Gastrocnemius medialis (tissue), 4 donors: ENCODE results near the gene WNT9A. TPM values are rescaled to one million over a fixed set of nuclear protein-coding genes. Genes with fewer than 3 reads are reported as not detected.

Experiments used
- ATAC-seq, 2 donors: fragments of 150-250 bp; one replicate each; pipeline ENCODE4 v1.9.1; 2016
- DNase-seq, 2 donors: peaks; one replicate each; pipeline ENCODE4 v3.0.0-alpha.2; 2019
- H3K27ac ChIP-seq, 4 donors: fragments of 200-600 bp; sonication (generic); 1 replicate in 1 of 4; 2 replicates in 3 of 4; pipeline ENCODE4 v1.5.1; 2016 to 2018; ENCODE audit warnings: mild to moderate bottlenecking in 2 of 4, moderate library complexity in 1 of 4
- H3K27me3 ChIP-seq, 3 donors: fragments of 200-600 bp; sonication (generic) in 2 of 3; 1 replicate in 1 of 3; 2 replicates in 2 of 3; pipeline versions ENCODE4 v1.5.1 to v1.6.0; 2016 to 2019; ENCODE audit warnings: mild to moderate bottlenecking in 1 of 3, moderate library complexity in 1 of 3
- H3K36me3 ChIP-seq, 2 donors: fragments of 200-600 bp; sonication (generic) in 1 of 2; one replicate each; pipeline ENCODE4 v1.5.1; 2017 to 2018
- H3K4me1 ChIP-seq, 2 donors: fragments of 200-600 bp; sonication (generic) in 1 of 2; one replicate each; pipeline ENCODE4 v1.5.1; 2016 to 2017; ENCODE audit warnings: mild to moderate bottlenecking in 2 of 2
- H3K4me3 ChIP-seq, 4 donors: fragments of 200-600 bp; sonication (generic) in 3 of 4; 1 replicate in 1 of 4; 2 replicates in 3 of 4; pipeline ENCODE4 v1.5.1; 2016 to 2019; ENCODE audit warnings: mild to moderate bottlenecking in 2 of 4
- H3K9me3 ChIP-seq, 3 donors: fragments of 200-600 bp; sonication (generic) in 2 of 3; 1 replicate in 1 of 3; 2 replicates in 2 of 3; pipeline ENCODE4 v1.5.1; 2016 to 2019
- CTCF ChIP-seq, 5 experiments: fragments of 450-650 bp in 3 of 5; fragments of 200-600 bp in 2 of 5; sonication (generic) in 2 of 5; IDR thresholded peaks in 4 of 5; conservative IDR thresholded peaks in 1 of 5; 1 replicate in 4 of 5; 2 replicates in 1 of 5; pipeline ENCODE4 v1.5.1; 2016 to 2019; ENCODE audit warnings: antibody characterized with exemption in 5 of 5, mild to moderate bottlenecking in 3 of 5, moderate library complexity in 3 of 5
- POLR2A ChIP-seq, 2 donors: fragments of 450-650 bp; IDR thresholded peaks; one replicate each; pipeline ENCODE4 v1.6.1; 2017; ENCODE audit warnings: antibody characterized with exemption in 2 of 2, mild to moderate bottlenecking in 2 of 2, moderate library complexity in 2 of 2
- in situ Hi-C, 4 donors: fragments of 200-750 bp; cut with MboI; loops; one replicate each; pipeline versions ENCODE4 v1.15.0 to v1.8.0; 2017; ENCODE audit warnings: low sequenced_read_pairs in 4 of 4
- intact Hi-C: fragments of 100-400 bp; cut with DNase I; formaldehyde crosslinking; loops from one replicate; pipeline ENCODE4 v1.15.1; 2023; ENCODE audit warnings: low total_unique reads
- total RNA-seq, 4 donors: library from RNA; depleted of rRNA; stranded (reverse); fragments of >200 nt; gene quantifications; one replicate each; pipeline versions ENCODE4 v1.1.0 to v1.2.3, GENCODE V29; 2016

Gene WNT9A
- total RNA-seq, 4 donors from 2014 or later: 6.8 to 29.4 (median 15.5) TPM

GRCh38 chr1:227926896-227927885 lies 20.5 kb downstream of the WNT9A start:
- in situ Hi-C loops (no loop called here), intact Hi-C loops (no loop called here)
- no peak for TF ChIP-seq CTCF (IDR thresholded peaks at IDR 0.05 in 4 of 5, conservative IDR thresholded peaks at IDR 0.05 in 1 of 5)
- Histone ChIP-seq H3K4me1 (peaks cover 0 to 23% of the 10 kb centered on the region in 2 donors), H3K27me3 (no peaks in the 10 kb centered on the region), H3K9me3 (no peaks in the 10 kb centered on the region), H3K27ac (no peak overlapping the region), H3K4me3 (no peak overlapping the region), H3K36me3 (no peaks in the 10 kb centered on the region)
- ATAC-seq (no peak), DNase-seq (no peak)

- intact Hi-C loops: no loop called here
These were observed 21.4 kb downstream of the WNT9A start for GRCh38 chr1:227926216-227926791.

DNA sequence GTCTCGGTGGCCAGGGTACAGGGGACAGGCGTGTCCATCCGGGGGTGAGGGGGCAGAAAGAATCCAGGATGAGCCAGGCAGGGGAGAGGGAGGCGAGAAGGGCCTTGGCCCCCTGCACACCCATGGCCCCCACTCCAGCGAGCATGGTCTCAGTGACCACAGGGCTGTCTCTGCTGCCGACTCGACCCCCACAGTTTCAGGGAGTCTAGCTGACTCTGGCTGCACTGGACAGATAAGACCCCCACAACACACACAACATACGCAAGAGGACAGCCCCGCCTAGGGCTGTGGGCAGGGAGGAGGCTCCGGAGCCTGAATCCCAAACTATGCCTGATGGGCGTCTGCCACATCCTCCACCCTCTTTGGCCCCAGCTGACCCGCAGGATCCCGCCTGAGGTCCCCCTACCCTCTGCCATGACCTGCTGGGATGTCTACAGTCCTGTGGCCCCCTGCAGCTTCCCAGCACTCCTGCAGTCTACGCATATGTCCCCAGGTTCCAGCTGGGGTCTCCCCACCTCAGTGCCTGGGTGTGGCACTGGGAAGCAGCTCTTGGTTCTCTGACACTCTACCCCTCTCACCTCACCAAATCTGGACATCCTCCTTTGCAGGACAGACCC lies 22.0 kb downstream of the WNT9A start:
- no peak for TF ChIP-seq POLR2A (IDR thresholded peaks at IDR 0.05)
- no peak for TF ChIP-seq CTCF (IDR thresholded peaks at IDR 0.05 in 4 of 5, conservative IDR thresholded peaks at IDR 0.05 in 1 of 5)
- H3K4me3 ChIP-seq: no peak overlapping the region
- intact Hi-C loops (no loop called here), in situ Hi-C loops (no loop called here)
- DNase-seq (no peak), ATAC-seq (no peak)
- H3K27ac ChIP-seq: no peak overlapping the region
- H3K36me3 ChIP-seq: peaks cover 0 to 11% of the 10 kb centered on the region in 2 donors
- no peaks in the 10 kb centered on the region for H3K27me3 ChIP-seq
- peaks cover 0 to 23% of the 10 kb centered on the region in 2 donors for H3K4me1 ChIP-seq
- no peaks in the 10 kb centered on the region for H3K9me3 ChIP-seq

More at GRCh38 chr1:227926216-227926791, 21.4 kb downstream of the WNT9A start:
- Histone ChIP-seq H3K36me3 (peaks cover 0 to 5% of the 10 kb centered on the region in 2 donors), H3K9me3 (no peaks in the 10 kb centered on the region), H3K27ac (no peak overlapping the region), H3K4me3 (no peak overlapping the region), H3K4me1 (peaks cover 0 to 23% of the 10 kb centered on the region in 2 donors), H3K27me3 (no peaks in the 10 kb centered on the region)
- TF ChIP-seq POLR2A (IDR thresholded peaks at IDR 0.05): no peak
- no peak for TF ChIP-seq CTCF (IDR thresholded peaks at IDR 0.05 in 4 of 5, conservative IDR thresholded peaks at IDR 0.05 in 1 of 5)
- ATAC-seq (no peak), DNase-seq (no peak)
- in situ Hi-C loops: no loop called here

GRCh38 chr1:227924833-227925574 lies 22.7 kb downstream of the WNT9A start:
- Histone ChIP-seq H3K4me1 (peaks cover 0 to 17% of the 10 kb centered on the region in 2 donors), H3K36me3 (peaks cover 0 to 11% of the 10 kb centered on the region in 2 donors), H3K9me3 (no peaks in the 10 kb centered on the region), H3K27ac (no peak overlapping the region), H3K4me3 (no peak overlapping the region), H3K27me3 (no peaks in the 10 kb centered on the region)
- TF ChIP-seq CTCF (IDR thresholded peaks at IDR 0.05 in 4 of 5, conservative IDR thresholded peaks at IDR 0.05 in 1 of 5) (no peak), POLR2A (IDR thresholded peaks at IDR 0.05) (no peak)
- no peak for ATAC-seq
- no peak for DNase-seq
- in situ Hi-C loops (no loop called here), intact Hi-C loops (no loop called here)
